Right renal cortex interstitium (tissue), 3 donors: Measurements from ENCODE around the gene LRFN2. TPM values are rescaled to one million over a fixed set of nuclear protein-coding genes. Genes with fewer than 3 reads are reported as not detected.

Source experiments
- DNase-seq, 3 donors: peaks; one replicate each; pipeline ENCODE4 v3.0.0-alpha.2; 2013; ENCODE audit warnings: low read depth in 3 of 3, low spot score in 2 of 3
- polyA plus RNA-seq, 3 donors: library from polyadenylated mRNA; unstranded; fragments of 120-200 nt; gene quantifications; one replicate each; pipeline ENCODE4 v1.2.1, GENCODE V29; 2013; ENCODE audit not compliant: insufficient read length in 3 of 3

Gene LRFN2
- polyA plus RNA-seq, 3 donors: 1.0 to 1.2 (median 1.1) TPM

DNA sequence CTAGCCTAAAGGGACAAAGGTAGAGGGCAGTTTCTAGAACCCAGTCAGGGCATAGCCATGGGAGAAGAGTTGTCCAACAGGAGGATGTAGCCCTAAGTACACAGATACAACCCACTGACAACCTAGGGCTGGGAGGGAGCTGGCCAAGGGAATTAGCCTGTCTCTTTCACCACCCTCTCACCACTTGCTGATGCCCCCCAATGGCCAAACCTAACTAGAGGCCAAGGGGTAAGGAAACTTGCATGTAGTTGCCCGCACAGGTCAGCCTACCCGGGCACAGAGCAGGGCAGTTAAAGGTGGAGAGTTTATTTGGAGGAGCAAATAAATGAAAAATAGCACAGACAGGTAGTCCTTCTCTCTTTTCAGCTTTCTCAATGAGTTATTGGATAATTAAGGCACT, 143.3 kb downstream of the LRFN2 start:
- no peak for DNase-seq

DNA sequence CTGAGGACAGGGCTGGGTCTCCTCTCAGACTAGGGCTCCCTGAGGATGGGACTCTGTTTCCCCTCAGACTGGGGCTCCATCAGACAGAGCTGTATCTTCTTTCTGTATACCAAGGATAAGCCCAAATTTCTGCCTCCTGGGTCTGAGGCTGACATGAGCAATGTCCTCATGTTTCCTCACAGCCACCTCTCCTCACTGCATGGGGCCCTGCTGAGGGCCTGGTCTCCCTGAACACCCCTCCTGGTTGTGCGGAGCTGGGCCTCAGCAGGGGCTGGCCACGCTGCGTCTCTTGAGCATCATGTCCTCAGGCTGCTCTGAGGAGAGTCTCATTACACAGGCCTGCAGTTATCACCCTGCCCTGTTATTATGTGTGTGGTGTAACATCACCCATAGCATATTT, 144.6 kb downstream of the LRFN2 start:
- DNase-seq: no peak

DNA sequence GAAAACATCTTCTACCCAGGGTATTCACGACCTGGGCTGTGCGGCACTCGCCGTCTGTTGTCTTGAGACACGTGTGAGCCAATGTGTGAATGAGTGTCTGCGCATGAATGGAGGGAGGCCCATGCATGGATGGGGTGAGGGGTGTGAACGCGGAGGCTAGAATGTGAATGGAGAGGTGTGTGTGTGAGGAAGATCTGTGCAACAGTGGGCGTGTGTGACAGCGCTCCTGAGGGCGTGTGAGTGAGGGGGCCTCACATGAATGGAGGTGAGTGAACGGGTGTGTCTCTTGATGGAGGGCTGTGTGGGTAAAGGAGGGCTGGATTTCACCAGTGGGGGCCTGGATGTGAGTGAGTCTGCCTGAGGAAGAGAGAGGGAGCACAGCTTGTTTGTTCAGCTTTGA, 146.0 kb downstream of the LRFN2 start:
- DNase-seq: no peak

DNA sequence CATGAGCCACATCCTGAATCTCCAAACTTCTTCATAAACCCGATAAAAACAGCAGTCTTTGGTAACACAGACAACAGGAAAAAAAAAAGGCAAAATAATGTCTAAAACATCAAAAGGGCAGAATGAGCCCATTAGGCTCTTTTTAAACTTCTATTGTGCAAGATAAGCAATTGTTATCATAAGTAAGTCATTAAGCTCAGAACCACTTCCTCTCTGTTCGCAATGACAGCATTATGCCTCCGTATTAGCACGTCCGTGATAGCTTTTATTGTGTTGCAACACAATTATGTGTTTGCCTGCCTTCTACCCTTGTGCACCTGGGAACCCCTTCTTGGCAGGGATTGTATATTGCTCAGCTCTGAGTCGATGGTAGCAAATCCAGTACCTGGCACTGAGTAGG, 147.1 kb downstream of the LRFN2 start:
- no peak for DNase-seq

DNA sequence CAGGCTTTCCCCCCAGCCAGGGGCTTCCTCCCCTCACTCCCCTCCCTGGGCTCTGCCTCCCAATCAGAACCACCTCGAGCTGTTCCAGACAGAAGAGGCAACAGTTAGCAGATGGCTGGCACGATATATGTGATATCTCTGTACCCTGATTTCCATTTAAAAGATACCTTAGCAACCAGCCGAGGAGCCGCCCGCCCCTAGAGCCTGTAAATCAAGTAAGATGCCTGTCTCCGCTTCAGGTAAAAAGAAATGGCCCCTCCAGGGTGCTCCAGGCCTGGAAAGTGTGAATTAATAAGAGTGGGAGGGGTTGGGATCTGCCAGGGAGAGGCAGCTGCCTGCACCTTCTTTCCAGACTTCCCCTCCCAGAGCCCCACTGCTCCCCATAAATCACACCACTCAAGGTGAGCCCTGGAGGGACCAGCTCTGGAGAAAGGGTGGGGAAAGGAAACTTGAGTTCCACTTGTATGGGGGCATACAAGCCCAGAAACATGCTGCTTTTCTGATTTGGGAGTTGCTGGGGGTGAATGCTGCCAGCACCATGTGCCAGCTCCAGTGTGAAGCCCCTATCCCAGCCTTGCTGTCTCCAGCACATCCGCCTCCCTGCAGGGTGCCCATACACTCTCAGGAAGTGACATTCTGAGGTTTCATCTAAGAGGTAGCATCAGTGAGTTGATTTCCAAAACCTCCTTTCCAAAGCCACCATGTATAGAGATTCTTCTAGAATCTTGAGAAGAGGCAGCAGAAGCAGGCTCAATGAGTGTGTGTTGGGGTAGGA, 148.0 kb downstream of the LRFN2 start:
- no peak for DNase-seq

DNA sequence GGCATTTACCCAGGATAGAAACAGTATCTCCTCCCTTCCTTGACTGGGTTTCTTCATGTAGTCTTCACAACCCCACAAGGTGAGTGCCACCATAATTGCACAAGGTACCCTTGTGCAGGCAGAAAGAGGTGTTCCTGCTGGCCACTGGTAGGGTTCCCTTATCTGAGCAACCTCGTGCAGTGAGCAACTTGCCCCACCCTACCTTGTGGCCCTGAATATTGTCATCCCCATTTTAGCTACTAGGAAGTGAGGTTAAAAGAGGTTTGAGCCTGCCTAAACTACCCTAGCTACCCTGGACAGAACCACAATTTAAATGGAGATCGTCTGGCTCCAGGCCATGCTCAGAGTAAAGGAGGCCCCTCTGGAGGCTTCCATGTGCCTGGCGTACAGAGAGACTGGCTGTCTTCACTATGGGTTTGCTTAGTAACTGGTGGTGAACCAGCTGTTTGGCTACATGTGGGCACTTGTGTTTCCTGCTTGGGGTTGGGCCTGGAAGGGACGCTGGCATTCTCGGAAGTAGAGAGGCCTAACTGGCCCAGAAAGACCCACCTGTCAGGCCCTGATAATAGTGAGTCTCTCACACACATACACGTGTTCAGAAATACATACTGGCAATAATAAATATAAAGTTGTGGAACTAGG, 148.8 kb downstream of the LRFN2 start:
- no peak for DNase-seq

DNA sequence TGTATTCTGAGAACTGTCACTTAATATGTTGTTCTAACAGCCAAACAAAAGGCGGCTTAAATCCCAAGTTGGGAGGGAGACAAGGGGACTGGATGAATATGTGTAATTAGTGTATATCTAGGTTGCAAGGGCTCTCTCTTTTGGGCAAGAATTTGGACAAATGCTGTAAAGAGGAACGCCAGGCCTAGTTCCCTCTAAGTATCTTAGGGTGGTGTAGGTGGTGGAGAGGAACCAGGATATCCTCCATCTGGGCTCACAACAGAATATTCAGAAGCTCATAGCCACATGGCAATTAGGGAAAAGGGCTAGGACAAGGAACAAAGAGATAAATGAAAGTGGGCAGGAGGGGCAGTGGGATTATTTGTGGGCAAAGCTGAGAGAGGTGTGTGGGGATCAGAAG, 149.5 kb downstream of the LRFN2 start:
- no peak for DNase-seq

DNA sequence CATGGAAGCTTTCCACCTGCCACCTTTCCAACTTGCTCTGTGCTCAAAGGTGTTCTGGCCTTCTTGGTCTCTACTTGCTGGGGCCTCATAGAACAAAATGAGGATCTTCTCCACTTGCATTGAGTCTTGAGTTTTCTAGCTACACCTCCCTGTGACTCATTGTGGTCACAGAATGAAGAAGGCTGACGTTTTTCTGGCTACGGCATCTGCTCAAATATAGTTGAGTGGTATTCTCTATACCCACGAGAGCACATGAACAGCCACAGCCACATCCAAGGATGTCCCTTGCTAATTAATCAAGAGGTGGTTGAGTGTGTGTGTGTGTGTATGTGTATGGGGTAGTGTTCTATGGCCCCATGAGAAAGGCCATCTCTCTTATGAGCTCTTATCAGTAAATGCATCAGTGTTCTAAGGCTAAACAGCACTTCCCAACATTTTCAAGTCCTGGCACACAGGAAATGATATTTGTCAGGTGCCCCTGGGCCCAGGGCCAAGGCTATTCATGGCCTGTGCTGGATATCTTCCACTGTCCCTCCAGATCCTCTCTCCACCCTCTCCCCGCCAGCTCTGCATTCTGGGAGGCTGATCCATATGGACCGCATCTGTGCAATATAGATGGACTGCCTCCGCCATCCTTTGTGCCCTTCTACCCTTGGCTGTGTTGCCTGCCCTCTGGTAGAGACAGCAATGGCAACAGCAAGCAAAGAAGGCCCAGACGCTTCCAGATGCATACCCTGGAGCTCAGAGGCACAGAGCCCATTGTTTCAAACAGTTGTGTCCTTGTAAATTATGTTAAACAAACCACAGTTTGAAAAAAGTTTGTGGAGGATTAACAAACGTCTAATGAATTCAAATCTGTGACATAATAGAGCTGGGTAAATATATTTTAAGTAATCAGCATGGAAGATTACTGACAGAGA, 150.2 kb downstream of the LRFN2 start:
- DNase-seq: no peak

DNA sequence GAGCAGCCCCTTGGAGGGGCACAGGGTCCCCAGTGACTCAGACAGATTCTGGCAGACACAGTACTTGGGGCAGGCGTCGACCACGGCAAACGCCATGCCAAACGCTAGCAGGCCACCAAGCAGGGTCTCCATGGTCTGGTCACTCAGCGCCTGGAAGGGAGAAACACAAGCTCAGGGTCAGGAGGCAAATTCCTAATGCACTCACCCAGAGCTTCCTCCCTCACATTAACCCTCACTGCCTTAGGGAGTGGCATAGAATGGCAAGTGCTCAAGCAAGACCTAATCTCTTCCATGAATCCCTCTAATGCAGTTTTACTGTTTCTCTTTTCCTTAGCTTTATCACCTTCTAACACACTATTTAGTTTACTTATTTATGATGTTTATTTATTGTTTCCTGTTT, 154.2 kb downstream of the LRFN2 start:
- no peak for DNase-seq

DNA sequence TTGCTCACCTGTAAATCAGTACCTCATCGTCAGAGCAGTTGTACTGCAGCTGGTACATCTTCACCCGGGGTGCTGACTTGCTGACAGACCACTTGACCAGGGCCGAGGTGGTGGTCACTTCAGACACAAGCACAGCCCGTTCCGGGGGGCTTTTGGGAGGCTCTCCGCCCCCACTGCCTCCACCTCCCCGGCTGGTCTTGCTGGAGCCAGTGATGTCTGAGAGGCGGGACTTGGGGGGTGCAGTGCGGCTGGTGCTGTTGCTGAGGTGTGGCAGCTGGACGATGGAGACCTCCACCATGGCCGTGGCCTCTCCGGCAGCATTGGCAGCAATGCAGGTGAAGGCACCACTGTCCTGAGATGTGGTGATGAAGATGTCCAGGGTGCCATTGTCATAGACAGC, 155.5 kb downstream of the LRFN2 start:
- DNase-seq: no peak

DNA sequence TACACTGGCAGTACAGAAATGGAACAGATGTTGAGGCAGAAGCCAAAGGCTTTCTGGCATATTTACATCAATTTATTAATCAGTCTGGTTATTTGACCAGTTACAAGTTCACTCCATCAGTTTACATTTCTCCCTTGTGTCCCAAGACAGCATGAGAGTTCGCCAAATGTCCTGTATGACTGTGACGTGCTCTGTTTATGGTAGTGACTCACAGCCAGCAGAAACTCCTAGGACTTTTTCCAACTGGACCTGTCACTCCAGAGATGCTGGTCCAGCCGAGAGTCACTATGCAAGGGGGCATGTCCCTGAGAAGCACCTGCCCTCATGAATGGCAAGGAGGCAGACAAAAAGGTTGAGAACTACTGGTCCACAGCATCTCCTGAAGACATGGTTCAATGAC, 160.0 kb downstream of the LRFN2 start:
- no peak for DNase-seq

DNA sequence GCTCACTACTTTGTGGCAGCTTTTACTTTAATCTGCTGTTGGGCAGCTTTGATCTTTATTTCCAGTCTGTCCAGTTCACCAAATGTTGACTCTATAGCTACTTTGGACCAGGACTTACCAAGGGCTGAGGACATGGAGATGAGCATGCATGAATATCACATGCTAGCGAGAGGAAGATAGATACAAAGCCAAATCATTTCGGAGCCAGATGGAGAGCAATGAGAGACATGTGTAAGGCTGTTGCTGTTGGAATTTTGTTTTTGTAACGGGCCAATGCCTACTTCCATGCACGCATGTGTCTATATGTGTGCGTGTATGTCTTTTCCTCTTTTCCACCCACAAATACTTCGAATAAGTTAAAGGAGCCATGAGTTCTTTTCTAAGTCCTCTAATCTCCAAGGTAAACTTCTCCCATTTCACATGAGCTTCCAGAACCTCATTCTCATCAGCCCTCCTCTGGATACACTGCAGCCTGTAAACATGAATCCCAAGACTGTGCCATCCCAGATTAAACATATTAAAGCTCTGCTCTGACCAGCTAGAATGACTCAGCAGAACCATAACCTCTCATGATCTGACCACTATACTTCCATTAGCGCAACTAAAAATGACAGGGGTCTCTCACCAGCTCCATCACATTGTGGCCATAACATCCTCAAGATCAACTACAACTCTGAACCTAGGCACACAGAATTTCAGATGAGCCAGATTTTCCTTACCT, 160.7 kb downstream of the LRFN2 start:
- DNase-seq: no peak

DNA sequence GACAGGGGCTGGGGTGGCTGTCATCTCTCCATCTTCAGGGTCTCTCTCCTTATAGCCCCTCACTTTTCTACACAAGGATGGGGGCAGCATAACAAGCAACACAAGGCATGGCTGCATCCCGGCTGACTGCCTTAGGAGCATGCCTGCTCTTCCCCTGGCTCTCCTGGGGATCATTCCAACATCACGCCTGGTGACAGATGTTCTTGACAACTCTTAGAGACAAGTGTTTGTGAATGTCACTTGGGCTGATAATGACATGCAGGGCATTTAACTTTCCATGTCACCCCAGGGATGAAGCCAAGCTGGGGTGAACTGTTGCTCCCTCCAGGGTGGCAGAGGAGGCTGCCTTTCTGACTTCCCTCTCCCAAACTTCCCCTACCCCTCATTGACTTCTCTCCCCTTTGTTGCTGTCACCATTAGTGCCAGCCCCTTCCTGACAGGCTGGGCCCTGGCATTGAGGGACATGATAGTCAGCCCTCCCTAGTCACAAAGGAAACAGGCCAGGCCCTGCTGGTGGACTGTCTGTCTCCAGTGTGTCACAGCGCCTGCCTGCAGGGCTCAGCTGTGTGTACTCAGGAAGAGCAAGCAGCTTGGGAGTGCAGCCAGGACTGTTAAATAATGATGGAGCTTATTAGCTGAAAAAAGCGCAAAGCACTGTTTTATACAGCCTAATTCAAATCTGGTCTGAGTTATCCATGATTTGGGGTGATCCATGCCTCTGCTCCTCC, 161.8 kb downstream of the LRFN2 start:
- peak in 1 of 3 donors; percentile 38 for DNase-seq

DNA sequence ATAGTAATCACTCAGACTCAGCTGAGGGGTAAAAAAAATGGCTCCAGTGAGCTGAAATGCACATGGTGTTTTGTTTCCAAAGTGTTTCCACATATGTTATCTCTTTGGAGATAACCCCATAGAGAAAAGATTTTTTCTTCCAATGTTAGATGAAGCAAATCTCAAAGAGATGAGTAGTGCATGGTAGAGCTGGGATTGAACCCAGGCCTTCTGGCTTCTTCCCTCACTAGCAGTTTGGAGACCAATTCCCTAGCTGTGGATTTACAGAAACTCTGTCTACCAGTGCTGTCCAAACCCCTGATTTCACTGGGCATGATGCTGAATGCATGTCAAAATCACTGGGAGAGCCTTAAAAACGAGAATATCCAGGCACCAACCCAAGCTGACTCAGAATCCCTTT, 165.1 kb downstream of the LRFN2 start:
- no peak for DNase-seq

DNA sequence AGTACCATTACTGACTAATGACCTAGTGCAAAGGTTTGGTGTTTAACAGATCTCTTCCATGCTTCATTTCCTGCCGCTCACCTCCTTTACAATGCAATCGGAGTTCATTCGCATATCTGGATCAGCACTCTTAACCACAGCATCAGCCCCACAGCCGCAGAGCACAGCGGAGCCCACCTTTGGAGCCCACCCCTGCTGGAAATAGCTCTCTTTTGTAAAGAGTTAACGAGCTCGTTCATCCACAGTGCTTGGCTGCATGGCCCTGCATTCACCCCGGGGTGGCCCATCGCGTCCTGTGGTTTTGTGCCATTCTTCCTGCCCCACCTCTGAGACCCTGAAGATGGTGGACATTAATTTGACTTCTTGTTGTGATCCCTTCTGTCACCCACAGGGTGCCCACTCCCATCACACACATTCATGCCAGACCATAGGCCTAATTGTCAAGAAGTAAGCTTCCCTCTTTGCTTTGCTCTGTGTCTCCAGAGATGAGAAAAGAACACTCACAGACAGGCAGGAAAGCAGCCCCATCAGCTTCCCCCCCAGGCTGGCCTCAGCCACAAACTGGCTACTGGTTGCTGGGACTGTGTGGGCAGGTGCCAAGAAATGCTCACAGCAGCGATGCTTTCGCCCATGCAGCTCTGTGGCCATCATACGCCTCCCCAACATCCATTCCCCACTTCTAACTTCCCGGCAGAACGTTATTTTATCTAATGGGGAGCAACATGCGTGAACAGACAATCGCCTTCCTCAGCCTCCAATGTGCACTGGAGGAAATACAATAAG, 167.0 kb downstream of the LRFN2 start:
- DNase-seq: no peak

DNA sequence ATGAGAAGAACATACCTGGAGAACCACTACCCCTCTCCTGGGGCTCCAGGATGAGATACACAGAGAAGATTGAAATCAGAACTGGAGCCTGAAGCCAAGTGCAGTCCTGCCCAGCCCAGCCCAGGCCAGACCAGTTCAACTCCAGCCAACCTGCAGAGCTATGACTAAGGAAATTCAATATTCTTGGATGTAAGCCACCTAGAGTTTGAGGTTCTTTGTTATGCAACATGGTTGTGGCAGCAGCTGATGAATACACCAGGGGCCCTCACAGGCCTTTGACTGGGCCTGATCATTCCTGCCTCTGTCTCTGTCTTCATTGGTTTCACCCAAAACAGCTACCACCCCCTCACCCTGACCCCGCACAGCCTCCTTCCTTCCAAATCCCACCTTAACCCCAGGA, 167.8 kb downstream of the LRFN2 start:
- DNase-seq: no peak

DNA sequence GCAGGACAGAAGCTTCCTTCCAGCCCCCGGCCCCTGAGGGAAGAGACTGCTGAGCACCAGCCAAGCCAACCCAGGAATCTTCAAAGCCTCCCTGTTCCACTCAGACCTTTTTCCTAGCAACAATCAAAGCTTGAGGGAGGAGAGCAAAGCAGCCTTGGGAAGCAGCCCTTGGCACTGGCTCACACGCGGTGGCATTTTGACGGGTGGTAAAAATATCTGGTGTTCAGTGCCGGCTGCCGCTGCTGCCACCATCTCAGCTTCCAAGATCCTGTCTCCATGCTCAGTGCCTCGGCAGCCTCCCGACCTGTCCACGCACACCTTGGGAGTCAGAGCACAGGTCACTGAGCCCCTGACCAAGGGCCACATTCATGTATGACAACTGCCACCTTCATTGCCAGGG, 170.1 kb downstream of the LRFN2 start:
- DNase-seq: no peak

DNA sequence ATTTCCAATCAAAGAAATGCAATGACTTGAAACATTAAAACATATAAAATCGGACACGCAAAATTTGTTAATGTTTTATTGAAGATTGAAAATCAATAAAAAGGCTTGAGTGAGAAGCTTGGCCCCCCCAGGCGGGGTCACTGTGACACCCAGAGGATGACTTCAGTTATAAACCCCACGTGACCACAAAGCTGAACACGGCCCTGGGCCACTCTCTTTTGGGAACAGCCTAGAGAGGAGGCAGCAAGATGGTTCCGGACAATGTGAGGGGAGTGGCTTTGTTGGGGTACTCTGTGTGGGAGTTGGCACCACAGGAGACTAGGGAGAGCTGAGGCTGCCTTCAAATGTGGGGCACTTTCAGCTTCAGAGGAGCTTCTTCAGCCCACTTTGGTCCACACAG, 172.5 kb downstream of the LRFN2 start:
- no peak for DNase-seq

DNA sequence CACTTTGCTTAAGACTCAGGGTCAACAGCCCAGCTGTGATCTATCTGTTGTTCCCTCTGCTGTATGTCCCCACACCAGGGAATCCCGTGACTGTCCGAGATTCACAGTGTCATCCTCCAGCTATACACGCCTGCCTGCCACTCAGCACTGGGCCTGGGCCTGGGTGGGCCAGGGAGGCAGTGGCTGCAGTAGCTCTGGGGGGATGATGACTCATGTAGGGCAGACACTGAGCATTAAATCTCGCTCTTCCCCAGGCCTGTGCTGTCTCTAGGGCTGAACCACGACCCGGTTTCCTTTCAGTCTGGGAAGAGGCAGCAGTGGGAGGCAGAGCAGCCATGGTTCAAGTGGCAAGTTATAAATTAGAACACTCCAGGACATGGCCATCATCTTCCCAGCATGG, 173.9 kb downstream of the LRFN2 start:
- DNase-seq: peak in 1 of 3 donors; percentile 36
